HG03139 (cell line): ENCODE results near the gene GNB1.

Source experiments
- ATAC-seq: cut with Tn5 transposase; IDR thresholded peaks from one replicate; pipeline ENCODE4 v1.9.1; 2021; ENCODE audit not compliant: unreplicated experiment

GNB1 gene

GRCh38 chr1:1768249-1768992 is 122.5 kb downstream of the GNB1 start:
- ATAC-seq, result no peak

GRCh38 chr1:1764876-1765470 is 125.9 kb downstream of the GNB1 start:
- no peak for ATAC-seq

- ATAC-seq, result no peak
These were observed 126.9 kb downstream of the GNB1 start for GRCh38 chr1:1763657-1764621.

- ATAC-seq, result no peak
These were observed 129.1 kb downstream of the GNB1 start for GRCh38 chr1:1761504-1762376.

DNA sequence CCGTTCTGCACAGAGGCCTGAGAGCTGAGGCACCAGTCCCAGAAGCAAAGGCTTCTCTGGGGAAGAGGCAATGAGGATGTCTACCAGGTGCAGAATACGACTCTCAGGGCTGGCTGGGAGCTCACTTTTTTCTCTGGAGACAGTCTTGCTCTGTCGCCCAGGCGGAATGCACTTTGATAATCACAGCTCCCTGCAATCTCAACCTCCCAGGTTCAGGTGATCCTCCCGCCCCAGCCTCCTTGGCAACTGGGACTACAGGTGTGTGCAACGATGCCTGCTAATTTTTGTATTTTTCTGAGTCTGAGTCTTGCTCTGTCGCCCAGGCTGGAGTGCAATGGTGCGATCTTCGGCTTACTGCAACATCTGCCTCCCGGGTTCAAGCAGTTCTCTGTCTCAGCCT is 130.2 kb downstream of the GNB1 start:
- no peak for ATAC-seq

GRCh38 chr1:1760345-1760650 is 130.6 kb downstream of the GNB1 start:
- no peak for ATAC-seq

DNA sequence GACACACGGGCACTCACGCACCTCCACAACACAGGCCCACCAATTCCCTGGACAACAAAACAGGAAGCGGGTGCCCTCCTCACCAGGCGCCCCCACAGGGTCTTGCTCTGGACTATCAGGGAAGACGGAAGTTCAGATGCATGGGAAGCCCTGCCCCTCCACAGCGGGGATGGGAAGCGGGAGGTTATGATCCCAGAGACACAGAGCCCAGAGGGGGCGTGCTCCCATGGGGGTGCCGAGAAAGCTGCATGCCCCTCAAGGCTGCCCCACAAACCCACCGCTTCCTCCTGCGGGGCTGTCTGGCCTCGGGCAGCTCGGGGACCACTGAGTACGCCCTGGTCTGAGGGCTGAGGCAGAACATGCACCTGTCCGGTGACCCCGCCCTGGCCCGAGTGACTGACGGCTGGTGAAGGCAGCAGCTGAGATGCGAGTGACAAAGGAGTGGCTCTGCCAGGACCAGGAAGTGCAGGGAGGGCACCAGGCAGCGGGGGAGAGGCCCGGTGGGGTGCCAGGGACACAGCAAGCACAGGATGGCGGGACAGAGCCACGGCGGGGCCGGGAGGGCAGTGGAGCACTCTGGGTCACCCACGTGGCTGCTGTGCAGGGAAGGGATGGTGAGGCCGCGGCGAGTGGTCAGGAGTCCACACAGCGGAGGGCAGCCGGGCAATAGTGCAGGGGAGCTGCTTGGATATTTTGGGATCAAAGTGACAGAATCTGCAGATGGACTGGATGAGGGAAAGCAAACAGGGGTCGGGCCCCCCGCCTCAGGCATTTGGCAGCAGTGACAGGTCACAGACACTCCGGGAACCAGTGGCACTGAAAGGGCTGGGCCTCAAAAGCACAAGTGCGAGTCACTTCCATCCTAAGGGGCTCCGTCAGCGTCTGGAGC is 131.2 kb downstream of the GNB1 start:
- no peak for ATAC-seq

- ATAC-seq, result no peak
These were observed 132.0 kb downstream of the GNB1 start for GRCh38 chr1:1758692-1759455.

DNA sequence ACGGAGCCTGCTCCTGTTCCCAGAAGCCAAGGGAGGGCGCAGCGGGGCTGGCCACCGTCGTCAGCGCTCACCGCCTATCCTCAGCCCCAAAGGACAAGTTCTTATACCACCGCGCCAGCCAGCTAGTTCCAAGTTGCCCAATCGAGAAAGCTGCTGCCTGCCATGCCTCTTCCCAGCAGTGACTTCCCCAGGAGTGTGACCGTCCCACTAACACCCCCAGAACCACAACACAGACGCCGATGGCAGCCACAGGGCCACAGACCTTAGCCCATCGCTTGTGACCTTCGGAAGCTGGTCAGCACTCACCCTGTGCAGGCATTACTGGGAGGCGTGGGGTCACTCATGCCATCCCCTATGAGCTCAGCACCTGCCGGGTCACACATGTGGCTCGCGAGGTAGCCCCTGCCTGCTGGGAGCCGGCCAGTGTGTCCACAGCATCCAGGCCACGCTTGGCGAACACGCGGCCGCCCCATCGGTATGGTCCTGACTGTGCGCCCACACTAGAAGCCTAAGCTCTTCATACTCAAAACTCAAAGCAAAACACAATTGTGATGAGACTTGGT is 132.7 kb downstream of the GNB1 start:
- no peak for ATAC-seq

- no peak for ATAC-seq
These were observed 133.3 kb downstream of the GNB1 start for GRCh38 chr1:1757422-1758058.

DNA sequence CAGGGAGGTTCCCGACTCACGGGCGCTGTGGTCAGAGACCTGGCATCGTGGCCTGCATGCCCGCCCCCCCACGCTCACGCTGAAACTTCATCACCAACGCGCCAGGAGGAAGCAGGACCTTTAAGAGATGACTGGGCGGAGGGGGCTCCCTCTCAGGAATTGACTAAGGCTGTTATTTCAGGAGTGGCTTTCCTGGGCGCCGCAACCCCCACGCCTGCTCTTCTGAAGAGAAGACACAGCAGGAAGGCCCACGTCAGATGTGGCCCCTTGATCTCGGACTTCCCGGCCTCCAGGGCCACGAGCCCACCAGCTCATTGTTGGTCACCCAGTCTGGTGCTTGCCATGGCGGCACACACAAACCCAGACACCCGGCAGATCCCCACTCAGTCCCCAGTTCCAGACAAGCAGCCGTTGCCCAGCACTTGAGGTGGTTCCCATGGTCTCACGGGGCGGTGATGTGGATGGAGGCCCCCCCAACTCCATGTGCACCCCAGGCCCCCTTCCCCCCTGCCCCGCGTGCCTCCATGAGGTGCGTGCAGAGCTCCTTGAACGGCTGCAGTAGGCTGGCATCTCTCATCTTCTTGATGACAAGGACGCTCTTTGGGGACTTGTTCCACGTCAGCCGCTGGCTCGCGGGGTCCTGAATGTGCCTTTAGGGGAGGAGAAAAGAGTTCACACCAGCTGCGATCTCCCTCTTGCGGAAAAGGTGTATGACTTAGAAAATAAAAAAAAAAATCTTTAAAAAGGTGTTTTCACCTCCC is 134.0 kb downstream of the GNB1 start:
- no peak for ATAC-seq

DNA sequence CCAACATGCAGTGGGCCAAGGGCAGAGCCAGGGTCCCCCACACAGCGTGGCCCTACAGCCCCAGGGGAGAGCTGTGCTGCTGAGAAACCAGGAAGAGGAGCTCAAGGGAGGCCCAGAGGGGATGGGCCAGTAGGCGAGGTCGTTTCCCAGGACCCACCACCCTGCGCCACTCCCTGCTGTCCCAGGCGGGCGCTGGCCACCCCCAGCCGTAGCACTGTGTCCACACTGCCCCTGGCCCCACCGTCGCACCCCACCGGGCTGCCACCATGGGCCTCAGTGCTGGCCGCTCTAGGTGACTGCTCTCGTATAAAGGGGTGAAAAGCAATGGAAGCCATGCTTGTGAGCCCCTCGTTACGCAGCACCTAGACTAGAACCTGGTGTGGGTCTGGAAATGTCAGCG is 135.0 kb downstream of the GNB1 start:
- ATAC-seq, result no peak

GRCh38 chr1:1755426-1755825 is 135.5 kb downstream of the GNB1 start:
- ATAC-seq, result no peak

DNA sequence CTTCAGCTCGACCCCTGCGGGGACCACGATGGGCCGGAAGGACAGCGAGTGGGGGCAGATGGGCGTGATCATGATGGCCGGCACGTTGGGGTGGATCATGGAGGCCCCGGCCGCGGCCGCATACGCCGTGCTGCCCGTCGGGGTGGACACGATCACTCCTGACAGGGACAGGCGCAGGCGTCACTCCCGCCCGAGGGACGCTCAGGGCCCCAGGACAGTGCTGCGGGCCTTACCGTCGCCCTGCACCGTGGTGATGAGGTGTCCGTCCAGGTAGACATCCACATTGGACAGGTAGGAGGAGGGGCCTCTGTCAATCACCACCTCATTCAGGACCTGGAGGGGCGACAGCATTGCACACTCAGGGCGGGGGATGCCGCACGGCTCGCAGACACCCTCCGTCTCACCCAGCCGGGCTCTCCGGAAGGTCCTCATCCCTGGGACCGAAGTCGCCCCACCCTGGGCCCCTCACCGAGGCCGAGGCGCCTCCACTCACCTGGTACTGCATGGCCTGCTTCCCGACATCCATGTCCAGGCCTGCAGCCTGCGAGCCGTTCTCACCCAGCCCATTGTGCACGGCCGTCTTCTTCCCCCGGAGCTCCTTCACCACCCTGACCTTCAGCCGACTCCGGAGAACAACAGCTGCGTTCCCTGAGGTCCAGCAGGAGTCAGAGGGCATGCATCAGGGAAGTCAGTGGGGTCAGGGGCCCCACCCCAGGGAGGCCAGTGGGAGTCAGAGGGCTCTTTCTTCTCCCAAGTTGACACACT is 136.7 kb downstream of the GNB1 start:
- ATAC-seq, result no peak

- ATAC-seq, result no peak
These were observed 137.3 kb downstream of the GNB1 start for GRCh38 chr1:1753607-1754005.

GRCh38 chr1:1752636-1753606 is 138.0 kb downstream of the GNB1 start:
- no peak for ATAC-seq
